Head of caudate nucleus (tissue), 42 donors: Measurements from ENCODE around the gene AP1G2.
A peak's percentile ranks its signal among the peaks of the same experiment; 100 is the strongest.

Source experiments
- DNase-seq, 42 donors: peaks; one replicate each; pipeline versions ENCODE4 v3.0.0 to v3.0.0-alpha.2; 2020 to 2021; ENCODE audit warnings: mixed read lengths in 7 of 42
- intact Hi-C: fragments of 100-400 bp; cut with DNase I; formaldehyde crosslinking; loops from one replicate; pipeline ENCODE4 v1.15.0; 2022

Gene AP1G2

DNA sequence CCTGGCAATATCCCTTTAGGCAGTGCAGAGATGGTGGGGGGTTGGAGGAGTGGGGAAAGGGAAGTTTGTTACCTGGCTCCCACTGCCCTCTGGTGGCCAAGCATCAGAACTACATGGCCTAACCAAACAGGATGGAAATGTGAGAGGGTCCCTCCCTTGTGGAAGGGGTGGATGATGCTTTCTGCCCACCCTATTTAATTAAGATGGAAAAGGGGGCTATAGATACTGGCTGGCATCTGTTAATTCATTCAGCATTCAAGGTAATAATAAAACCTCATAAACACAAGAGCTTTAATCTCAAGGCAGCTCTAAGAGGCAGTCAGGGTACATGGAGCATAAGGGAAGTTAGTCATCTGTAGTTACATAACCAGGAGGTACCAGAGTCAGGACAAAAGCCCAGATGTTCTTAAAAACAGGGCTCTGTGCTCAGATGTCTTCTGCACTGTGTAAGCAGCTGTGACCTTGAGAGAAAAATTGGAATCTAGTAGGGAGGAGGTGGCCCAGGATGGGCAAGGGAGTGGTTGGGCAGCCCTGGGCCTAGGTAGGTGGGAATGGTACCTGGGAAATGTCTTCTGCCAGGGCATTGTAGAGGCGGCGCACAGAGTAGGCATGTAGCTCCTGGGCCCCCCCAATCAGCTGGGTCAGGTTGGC lies 4.6 kb downstream of the AP1G2 start:
- intact Hi-C loops: loop anchor here (2.0 kb wide), 1 partner anchor 86 kb away; no protein-coding TSS in a partner anchor
- DNase-seq: peak in 34 of 42 donors; percentile 53 to 86 (median 70)

DNA sequence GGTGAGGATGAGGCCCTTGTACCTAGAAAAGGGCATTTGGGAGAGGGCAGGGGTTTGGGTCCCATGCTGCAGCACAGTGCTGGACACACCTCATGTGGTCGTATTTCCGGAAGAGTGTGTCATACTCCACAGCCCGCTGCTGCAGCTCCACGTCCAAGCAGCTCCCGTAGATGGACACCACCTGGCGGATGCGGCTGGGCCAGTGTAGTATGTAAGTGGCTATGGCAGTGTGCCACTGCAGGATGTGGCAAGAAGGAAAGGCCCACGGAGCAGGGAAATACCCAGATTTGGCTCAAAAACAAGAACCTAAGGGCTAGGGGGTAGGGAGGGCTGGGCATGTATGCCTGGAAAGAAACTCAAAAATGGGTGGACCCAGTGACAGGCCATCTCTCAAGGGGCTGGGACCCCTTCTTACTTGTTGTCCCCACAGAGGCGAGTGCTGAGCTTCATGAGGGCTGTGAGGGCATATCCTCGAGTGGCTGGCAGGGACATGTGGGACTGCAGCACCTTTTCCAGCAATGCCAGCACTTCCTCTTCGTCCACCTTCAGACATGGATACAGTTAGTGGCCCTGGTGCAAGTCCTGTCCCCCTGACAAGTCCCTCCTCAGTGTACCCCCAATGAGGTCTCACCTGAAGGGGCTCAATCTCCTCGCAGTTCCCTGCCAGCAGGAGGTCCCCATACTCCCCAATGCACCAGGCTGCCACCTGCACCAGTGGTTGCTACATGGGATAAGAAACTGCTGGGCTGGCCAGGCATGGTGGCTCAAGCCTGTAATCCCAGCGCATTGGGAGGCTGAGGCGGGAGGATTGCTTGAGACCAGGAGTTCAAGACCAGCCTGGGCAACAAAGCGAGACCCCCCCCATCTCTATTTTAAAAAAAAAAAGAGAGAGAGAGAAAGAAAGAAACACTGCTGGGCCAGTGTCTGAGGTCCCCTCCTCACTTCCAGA lies 5.4 kb downstream of the AP1G2 start:
- intact Hi-C loops: loop anchor here (2.0 kb wide), 1 partner anchor 85 kb away; no protein-coding TSS in a partner anchor

GRCh38 chr14:23561259-23561658 lies 6.3 kb downstream of the AP1G2 start:
- no peak for DNase-seq
- intact Hi-C loops: no loop called here

More for the DNA sequence above, 5.4 kb downstream of the AP1G2 start:
- DNase-seq: peak in 2 of 42 donors; percentile 25 to 28

GRCh38 chr14:23559926-23560520 lies 7.6 kb downstream of the AP1G2 start:
- intact Hi-C loops: loop anchor here (10.0 kb wide), 1 partner anchor 235 kb away; the partner anchor contains the start of gene PABPN1

GRCh38 chr14:23559010-23559925 lies 8.3 kb downstream of the AP1G2 start:
- DNase-seq: peak in 35 of 42 donors; percentile 47 to 86 (median 71)
- intact Hi-C loops: loop anchor here (10.0 kb wide), 1 partner anchor 234 kb away; the partner anchor contains the start of gene PABPN1

More at GRCh38 chr14:23559926-23560520, 7.6 kb downstream of the AP1G2 start:
- no peak for DNase-seq

- DNase-seq: no peak
- intact Hi-C loops: loop anchor here (10.0 kb wide), 1 partner anchor 234 kb away; the partner anchor contains the start of gene PABPN1
These were observed 9.1 kb downstream of the AP1G2 start for GRCh38 chr14:23558346-23559009.

GRCh38 chr14:23557946-23558345 lies 9.6 kb downstream of the AP1G2 start:
- intact Hi-C loops: loop anchor here (10.0 kb wide), 1 partner anchor 233 kb away; the partner anchor contains the start of gene PABPN1
- DNase-seq: no peak

- intact Hi-C loops: loop anchor here (10.0 kb wide), 1 partner anchor 233 kb away; the partner anchor contains the start of gene PABPN1
- no peak for DNase-seq
These were observed 10.1 kb downstream of the AP1G2 start for GRCh38 chr14:23557521-23557920.

DNA sequence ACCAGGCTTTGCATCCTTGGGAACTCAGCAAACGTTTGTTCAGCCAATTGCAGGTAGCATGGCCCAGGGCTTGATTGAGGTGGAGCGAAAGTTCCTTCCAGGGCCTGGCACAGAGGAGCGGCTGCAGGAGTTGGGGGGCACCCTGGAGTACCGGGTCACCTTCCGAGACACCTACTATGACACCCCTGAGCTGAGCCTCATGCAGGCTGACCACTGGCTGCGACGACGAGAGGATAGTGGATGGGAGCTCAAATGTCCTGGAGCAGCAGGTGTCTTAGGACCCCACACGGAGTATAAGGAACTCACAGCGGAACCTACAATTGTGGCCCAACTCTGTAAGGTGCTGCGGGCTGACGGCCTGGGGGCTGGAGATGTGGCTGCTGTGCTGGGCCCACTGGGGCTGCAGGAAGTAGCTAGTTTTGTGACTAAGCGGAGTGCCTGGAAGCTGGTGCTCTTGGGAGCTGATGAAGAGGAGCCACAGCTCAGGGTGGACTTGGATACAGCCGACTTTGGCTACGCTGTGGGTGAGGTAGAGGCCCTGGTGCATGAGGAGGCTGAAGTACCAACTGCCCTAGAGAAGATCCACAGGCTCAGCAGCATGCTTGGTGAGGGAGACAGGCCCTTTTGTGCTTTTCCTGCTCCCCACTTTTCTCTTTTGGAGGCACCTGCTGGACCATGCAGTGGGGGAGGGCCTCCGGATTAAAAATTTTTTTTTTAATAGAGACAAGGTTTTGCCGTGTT lies 10.7 kb downstream of the AP1G2 start:
- DNase-seq: peak in 1 of 42 donors; percentile 8
- intact Hi-C loops: loop anchor here (10.0 kb wide), 1 partner anchor 232 kb away; the partner anchor contains the start of gene PABPN1

DNA sequence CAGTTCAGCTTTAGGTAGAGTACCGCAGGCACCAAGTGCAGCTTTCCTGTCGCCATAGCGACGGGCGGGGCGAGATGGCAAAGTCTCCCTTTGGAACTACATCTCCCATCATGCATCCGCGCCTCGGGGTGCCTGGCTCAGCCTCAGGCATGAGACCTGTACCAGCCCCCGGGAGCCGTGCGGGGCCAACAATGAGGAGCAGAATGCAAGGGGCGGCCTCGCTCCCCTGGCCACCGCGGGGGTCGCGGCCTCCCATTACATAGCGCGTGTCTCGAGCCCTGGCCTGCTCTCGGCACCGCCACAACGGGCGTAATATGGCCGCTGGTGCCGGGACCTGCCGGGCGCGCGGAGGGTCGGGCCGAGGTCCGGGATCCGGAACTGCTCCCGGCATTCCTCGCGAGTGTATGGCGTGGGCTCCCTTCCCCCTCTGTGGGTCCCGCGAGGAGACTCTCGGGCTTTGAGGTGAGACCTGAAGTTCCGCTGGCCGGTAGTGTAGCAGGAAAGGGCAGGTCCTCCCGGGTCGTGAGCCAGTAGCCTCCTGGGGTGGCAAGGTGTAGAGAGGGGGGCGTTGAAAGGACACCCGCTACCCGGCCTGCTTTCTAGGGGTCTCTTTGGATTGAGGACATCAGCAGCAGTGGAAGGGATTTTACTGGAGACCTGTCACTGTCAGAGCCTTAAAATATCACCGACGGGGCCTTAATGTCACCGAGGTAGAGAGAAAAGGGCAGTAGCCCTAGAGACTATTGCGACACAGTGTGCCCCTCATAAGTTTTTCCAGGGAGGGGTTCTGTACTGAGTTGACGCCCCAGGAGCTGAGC lies 11.5 kb downstream of the AP1G2 start, which contains the start of gene THTPA:
Gene THTPA, plus strand, starts transcription at position 390 of the 818 bp plus-strand sequence. CDS start 487 bp downstream, outside the sequence.
- intact Hi-C loops: loop anchor here (10.0 kb wide), 1 partner anchor 231 kb away; the partner anchor contains the start of gene PABPN1
- peak; percentile 89 to 98 (median 96) for DNase-seq

GRCh38 chr14:23555533-23555881 lies 12.1 kb downstream of the AP1G2 start:
- DNase-seq: no peak
- intact Hi-C loops: loop anchor here (10.0 kb wide), 1 partner anchor 231 kb away; the partner anchor contains the start of gene PABPN1

DNA sequence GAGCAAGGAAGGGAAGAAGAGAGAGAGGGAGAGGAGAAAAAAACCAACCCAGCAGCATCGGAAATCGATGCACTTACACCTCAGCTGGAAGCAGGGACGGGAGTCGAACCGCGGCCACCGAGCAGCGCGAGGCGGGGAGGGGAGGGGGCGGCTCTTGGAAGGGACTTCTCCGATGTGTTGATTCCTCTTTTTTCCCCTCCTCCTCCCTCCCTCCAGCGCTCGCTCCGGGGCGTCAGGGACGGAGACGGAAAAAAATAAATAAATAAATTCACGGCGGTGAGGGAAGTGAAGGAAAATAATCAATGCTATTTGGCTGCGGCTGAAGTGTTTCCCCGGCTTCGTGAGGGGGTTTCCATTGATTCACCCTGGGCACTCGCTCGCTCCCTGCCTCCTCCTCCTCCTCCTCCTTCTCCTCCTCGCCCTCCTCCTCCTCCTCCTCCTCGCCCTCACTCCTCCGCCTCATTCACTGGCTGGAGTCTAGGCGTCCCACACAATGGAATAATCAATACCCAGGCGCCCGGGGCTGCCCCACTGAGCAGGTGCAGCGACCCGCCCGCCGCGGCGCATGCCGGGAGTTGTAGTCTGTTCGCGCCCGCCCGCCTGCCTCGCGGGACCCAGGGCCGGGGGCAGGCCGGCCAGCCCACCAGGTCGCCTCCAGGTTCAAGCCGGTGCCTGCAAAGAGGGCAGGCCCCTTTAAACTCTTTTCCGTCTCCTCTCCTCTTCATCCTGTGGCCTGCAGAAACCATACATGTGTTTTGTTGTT lies 16.1 kb downstream of the AP1G2 start, which contains the start of gene ZFHX2:
Gene ZFHX2, minus strand, starts transcription at position 500 of the 763 bp plus-strand sequence. CDS start 16,440 bp downstream, outside the sequence.
- peak; percentile 78 to 97 (median 93) for DNase-seq
- intact Hi-C loops: loop anchor here (10.0 kb wide), 1 partner anchor 227 kb away; the partner anchor contains the start of gene PABPN1

DNA sequence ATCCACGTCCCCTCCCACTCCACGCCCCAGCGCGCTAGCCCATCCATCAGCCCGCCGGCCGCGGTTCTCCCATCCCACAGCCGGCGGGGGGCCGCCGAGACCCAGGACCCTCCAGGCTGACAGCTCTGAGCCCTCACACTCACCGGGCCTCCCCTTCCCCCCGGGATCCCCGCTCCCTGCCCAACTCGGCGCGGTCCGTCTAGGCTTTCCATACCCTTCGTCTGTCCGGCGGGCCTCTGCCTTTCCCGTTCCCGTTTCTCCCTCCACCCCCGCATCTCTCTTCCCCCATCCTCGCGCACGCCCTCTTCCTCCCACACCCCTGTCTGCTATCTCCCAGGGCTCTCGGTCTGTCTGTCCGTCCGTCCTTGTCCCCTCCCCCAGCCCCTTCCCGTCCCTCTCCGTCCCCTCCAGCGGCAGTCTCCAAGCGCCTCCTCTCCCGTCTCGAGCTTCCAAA lies 16.8 kb downstream of the AP1G2 start:
- peak in 17 of 42 donors; percentile 23 to 69 (median 47) for DNase-seq
- intact Hi-C loops: loop anchor here (10.0 kb wide), 1 partner anchor 226 kb away; the partner anchor contains the start of gene PABPN1

- DNase-seq: no peak
- intact Hi-C loops: loop anchor here (10.0 kb wide), 1 partner anchor 225 kb away; the partner anchor contains the start of gene PABPN1
These were observed 17.3 kb downstream of the AP1G2 start for GRCh38 chr14:23550131-23550811.
